Stimulated activated CD4-positive, alpha-beta T cell treated with anti-CD3 and anti-CD28 coated beads, Interleukin-1b, Interleukin-23, amount 100 ng/mL, for 24 hours (primary cell): ENCODE data around the gene DHX35.
"Not testable (repeated sequence)": the region's sequence is repeated elsewhere in the genome, so short reads cannot be mapped to it uniquely, and the experiment has no call there.

Experiments
- DNase-seq, 4 experiments: peaks; one replicate each; pipeline ENCODE4 v3.0.0-alpha.2; 2020; ENCODE audit warnings: low read depth in 4 of 4, low spot score in 1 of 4

Gene DHX35

DNA sequence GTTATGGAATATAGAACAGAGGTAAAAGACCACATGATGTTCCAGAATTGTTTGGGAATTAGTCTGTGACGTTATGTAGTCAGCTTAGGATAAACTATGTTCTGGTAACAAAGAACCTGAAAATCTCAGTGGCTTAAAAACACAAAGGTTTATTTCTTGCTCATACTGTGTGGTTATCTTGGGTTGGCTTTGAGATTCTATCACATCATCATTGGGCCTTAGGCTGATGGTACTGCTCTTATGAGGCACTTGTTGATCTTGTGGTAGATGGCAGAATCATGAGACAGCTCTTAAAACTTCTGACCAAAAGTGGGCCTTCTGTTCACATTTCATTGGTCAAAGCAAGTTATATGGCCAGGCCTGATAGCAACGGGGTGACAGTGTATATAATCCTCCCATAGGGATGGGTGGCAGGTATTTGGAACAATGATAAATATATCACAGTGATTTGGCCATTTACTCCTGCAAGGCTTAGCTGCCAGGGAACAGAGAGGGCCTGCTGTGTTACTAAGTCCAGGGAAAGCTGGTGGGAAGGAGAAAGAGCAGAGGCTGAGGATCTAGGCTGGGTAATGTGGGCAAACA, 13.5 kb downstream of the DHX35 start:
- DNase-seq, result no peak

DNA sequence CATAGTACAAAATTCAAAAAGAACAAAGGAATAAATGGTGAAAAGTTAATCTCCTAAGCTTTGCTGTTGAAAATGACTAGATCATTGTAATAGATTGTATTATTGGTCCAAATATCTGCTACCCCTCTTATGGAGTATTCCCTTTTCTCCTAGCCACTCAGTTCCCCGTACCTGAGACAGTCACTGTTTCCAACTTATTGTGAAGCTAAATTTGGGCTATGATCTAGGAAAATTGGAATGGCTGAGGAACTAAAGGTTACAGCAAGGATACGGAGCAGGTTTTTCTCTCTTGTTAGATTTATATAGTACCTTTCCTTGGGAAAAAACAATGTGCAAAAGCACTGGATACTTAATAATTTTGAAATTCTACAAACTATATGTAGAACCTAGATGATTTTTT, 17.3 kb downstream of the DHX35 start:
- no peak for DNase-seq

GRCh38 chr20:38979842-38980241, 17.7 kb downstream of the DHX35 start:
- no peak for DNase-seq

- no peak for DNase-seq
Observed at GRCh38 chr20:38982291-38982690, 20.1 kb downstream of the DHX35 start.

- DNase-seq, result no peak
Observed at GRCh38 chr20:38985060-38985459, 22.9 kb downstream of the DHX35 start.

- no peak for DNase-seq
Observed at GRCh38 chr20:38985603-38986170, 23.5 kb downstream of the DHX35 start.

- DNase-seq, result no peak
Observed at GRCh38 chr20:38986663-38987062, 24.5 kb downstream of the DHX35 start.

GRCh38 chr20:38987777-38988176, 25.6 kb downstream of the DHX35 start:
- DNase-seq, result no peak

DNA sequence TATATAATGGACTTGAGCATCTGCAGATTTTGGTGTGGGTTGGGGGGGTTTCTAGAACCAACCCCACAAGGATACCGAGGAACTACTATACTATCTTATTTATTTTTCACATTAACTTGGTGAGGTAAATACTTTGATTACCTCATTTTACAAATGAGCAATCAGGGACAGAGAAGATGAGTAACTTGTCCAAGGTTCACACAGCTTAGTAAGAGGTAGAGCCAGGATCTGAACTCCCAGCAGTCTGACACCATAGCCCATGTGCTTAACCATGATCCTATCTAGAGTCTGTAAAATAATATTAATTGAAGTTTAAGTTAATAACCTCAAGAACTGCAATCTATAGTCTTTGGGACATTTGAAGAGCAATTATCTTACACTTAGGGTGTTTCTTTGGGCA, 28.6 kb downstream of the DHX35 start:
- no peak for DNase-seq

DNA sequence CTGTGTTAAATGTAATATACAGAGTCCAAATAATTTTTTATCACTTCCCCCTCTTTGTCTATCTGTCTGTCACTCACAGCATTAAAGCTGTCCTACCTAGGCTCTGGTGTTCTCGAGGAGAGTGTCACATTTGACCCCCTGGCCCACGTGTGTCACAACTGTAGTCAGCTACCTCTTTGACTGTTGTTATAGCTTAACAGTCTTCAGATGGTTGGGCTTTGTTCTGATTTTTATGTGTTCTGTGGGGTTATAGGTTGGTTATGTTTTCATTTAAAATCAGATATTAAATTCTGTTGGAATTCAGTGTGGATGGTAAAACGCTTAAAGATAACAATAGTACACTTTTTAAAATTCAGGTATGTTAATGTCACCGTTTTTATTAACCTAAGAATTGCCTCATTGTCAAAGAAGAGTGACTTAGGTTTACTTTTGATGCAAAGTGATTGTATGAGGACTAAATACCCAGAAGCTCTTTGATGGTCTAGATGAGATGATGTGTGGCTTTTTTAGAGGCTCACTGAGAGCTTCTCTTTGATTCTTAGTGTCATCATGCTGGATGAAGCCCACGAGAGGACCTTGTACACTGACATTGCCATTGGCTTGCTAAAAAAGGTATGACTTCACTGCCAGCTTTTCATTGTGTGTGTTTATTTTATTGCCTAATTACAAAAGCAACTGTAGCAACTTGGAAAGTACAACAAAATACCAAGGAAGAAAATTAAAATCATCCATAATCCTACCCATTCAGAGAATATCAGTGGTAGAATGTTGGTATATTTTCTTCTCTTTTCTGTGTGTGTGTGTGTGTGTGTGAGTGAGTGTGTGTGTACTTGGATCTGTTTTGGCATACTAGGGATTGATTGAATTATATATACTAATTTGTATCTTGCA, 29.9 kb downstream of the DHX35 start:
- no peak for DNase-seq

- no peak for DNase-seq
Observed at GRCh38 chr20:38995536-38996044, 33.4 kb downstream of the DHX35 start.

GRCh38 chr20:38996866-38997265, 34.7 kb downstream of the DHX35 start:
- not testable (repeated sequence) for DNase-seq

DNA sequence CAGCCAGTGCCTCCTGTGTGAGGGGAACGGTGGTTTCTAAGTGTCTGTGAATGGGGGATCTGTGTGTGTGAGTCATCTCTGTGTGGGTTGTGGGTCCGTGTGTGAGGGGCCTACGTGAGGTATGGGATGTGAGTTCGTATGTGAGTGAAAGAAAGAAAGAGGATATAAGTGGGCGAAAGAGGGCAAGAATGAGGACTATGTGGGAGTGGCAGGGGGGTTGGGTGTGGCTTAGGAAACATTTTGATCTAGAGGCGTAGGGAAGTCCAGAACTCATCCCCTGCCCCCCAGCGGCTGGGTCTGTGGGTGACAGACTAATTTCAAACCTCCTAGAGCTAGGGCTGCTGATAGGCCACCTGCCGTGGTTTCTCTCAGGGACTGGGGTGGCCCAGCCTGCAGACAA, 35.5 kb downstream of the DHX35 start:
- DNase-seq, result peak in 3 of 4 experiments; percentile 16 to 66 (median 19)

- no peak for DNase-seq
Observed at GRCh38 chr20:38999217-38999616, 37.1 kb downstream of the DHX35 start.

GRCh38 chr20:38999965-39000910, 38.1 kb downstream of the DHX35 start:
- no peak for DNase-seq

DNA sequence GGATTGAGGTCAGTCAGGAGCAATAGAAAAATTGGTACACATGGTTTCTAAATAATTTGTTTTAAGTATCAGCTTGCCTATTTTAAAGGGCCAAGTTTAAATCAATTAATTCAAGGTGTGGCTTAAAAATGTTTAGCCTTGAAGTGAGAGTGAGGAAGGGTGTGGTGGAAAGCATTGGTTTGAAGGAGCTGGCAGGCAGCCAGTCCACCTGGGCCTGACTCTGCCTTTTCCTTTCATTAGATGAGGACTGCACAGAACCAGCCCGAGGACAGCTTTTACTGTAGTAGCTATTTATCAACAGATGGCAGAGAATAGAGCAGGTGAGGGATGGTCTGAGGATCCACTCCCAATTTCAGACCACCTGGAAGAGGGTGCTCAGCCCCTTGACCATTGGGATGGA, 42.4 kb downstream of the DHX35 start:
- no peak for DNase-seq

GRCh38 chr20:39009348-39009747, 47.2 kb downstream of the DHX35 start:
- no peak for DNase-seq

- no peak for DNase-seq
Observed at GRCh38 chr20:39010496-39010895, 48.4 kb downstream of the DHX35 start.

DNA sequence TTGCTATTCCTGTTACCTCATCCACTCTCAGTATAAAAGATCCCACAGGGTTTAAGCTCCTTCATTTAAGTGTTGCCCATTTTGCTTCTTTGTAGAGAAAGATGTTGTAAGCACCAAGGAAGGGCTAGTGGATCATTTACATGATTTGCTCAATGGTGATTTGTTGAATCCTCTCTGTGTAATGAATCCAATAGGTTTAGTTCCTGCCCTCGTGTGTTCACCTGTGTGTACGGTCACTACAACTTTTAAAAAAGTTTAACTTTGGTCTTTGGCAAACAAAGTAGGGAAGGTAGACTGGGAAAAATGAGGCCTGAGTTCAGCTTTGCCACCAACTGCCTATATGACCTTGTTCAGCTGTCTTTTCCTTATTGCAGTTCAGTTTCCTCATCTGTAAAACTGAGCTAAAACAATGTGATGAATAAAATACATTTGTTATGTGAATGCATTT, 51.5 kb downstream of the DHX35 start:
- no peak for DNase-seq

DNA sequence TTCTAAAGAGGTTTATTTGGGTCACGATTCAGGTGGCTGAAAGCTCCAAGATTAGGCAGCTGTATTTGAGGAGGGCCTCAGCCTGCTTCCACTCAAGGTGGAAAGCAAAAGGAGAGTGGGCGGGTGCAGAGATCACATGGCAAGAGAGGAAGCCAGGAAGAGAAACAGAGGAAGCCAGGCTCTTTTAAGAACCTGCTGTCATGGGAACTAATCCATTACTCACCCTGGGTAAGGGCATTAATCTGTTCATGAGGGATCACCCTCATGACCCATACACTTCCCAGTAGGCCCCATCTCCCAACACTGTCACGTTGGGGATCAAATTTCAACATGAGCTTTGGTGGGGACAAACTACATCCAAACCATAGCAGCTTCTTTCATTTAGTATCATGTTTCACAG, 53.9 kb downstream of the DHX35 start:
- DNase-seq, result no peak

DNA sequence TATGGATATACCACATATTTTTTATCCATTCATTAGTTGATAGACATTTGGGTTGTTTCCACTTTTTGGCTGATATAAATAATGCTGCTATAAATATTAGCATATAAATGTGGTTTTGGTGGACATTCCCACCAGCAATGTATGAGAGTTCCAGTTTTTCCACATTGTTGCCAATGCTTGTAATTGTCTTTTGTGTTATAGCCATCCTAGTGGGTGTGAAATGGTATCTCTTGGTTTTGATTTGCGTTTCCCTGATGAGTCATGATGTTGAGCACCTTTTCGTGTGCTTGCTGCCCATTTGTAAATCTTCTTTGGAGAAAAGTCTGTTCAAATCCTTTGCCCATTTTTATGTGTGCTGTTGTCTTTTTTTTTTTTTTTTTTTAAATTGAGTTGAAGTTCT, 54.4 kb downstream of the DHX35 start:
- no peak for DNase-seq
